HepG2 (cell line): ENCODE results near the gene MSH3. TPM values are rescaled to one million over a fixed set of nuclear protein-coding genes. Genes with fewer than 3 reads are reported as not detected.

Experiments
- ATAC-seq: fragments of 200-7000 bp; cut with Tn5 transposase; 3 replicates; pipeline ENCODE4 v1.9.1; 2020; ENCODE audit warnings: mild to moderate bottlenecking, moderate library complexity
- BruUV-seq: library from RNA; stranded (reverse); fragments of 400-500 nt; replicated peaks from 2 replicates; lab custom pipeline; 2021; lab: Mats Ljungman, UMichigan
- CTCF ChIA-PET: fragments of 300-600 bp; formaldehyde crosslinking; extraction: SDS; loops from one replicate; lab custom pipeline; 2021; ENCODE audit warnings: low total read pairs, inconsistent platforms, low intra/inter-chr PET ratio; lab: Yijun Ruan, JAX
- POLR2A ChIA-PET: fragments of 350-600 bp; sonication (Branson Sonifier 250); formaldehyde crosslinking; loops from one replicate; lab custom pipeline; 2020; ENCODE audit warnings: antibody characterized with exemption, inconsistent platforms; lab: Yijun Ruan, JAX
- DNase-seq: peaks from one replicate; pipeline ENCODE4 v3.0.0-alpha.2; 2015; ENCODE audit warnings: low spot score
- FAIRE-seq: peaks from 3 replicates; lab custom pipeline; 2011; peaks lifted over from hg19 to GRCh38; lab: Jason Lieb, UNC
- H2AFZ ChIP-seq: one replicate; pipeline ENCODE4 v1.6.1; 2011; ENCODE audit warnings: low read length, inconsistent platforms
- H3K27ac ChIP-seq: fragments of 300-600 bp; 3 replicates; pipeline ENCODE4 v1.8.0; 2011; ENCODE audit warnings: mixed run types, mild to moderate bottlenecking, mixed read lengths, low read length, inconsistent platforms; ENCODE audit not compliant: insufficient read depth; ENCODE audit errors: extremely low read length
- H3K27me3 ChIP-seq, 2 experiments: fragments of 200-600 bp in 1 of 2; 2 replicates in 1 of 2; 3 replicates in 1 of 2; pipeline versions ENCODE4 v1.6.0 to v1.8.0; 2011; ENCODE audit warnings: low read length in 2 of 2, mild to moderate bottlenecking in 2 of 2, moderate library complexity in 2 of 2, inconsistent platforms in 1 of 2; ENCODE audit not compliant: insufficient read depth in 2 of 2, control insufficient read depth in 1 of 2
- H3K36me3 ChIP-seq, 2 experiments: fragments of 200-600 bp in 1 of 2; replicated peaks in 1 of 2; 2 replicates in 1 of 2; 3 replicates in 1 of 2; pipeline versions ENCODE4 v1.5.1 to v1.8.0; 2011; ENCODE audit warnings: low read length in 2 of 2, inconsistent platforms in 1 of 2; ENCODE audit not compliant: insufficient read depth in 2 of 2, control insufficient read depth in 1 of 2
- H3K4me1 ChIP-seq: 2 replicates; pipeline ENCODE4 v1.5.1; 2012; ENCODE audit warnings: low read length, inconsistent platforms; ENCODE audit not compliant: insufficient read depth
- H3K4me2 ChIP-seq: 2 replicates; pipeline ENCODE4 v1.6.0; 2011; ENCODE audit warnings: low read depth, low read length, inconsistent platforms
- H3K4me3 ChIP-seq, 3 experiments: fragments of 200-600 bp in 1 of 3; sonication (generic), shearing (Covaris generic) in 1 of 3; replicated peaks in 1 of 3; 2 replicates each; pipeline ENCODE4 v1.5.1; 2011 to 2016; ENCODE audit warnings: low read length in 3 of 3, inconsistent platforms in 2 of 3, low read depth in 2 of 3, mild to moderate bottlenecking in 2 of 3, control low read depth in 1 of 3, mixed read lengths in 1 of 3; ENCODE audit not compliant: insufficient read depth in 1 of 3
- H3K79me2 ChIP-seq: one replicate; pipeline ENCODE4 v1.6.1; 2011; ENCODE audit warnings: low read length, inconsistent platforms; ENCODE audit not compliant: insufficient read depth
- H3K9ac ChIP-seq: 2 replicates; pipeline ENCODE4 v1.6.0; 2011; ENCODE audit warnings: mild to moderate bottlenecking, low read depth, low read length, inconsistent platforms; ENCODE audit not compliant: insufficient read depth
- H3K9me3 ChIP-seq: 2 replicates; pipeline ENCODE4 v1.5.1; 2012; ENCODE audit warnings: mild to moderate bottlenecking, low read length
- H4K20me1 ChIP-seq: 2 replicates; pipeline ENCODE4 v1.6.0; 2011; ENCODE audit warnings: inconsistent platforms, mild to moderate bottlenecking, low read length, moderate library complexity; ENCODE audit not compliant: insufficient read depth
- ELK4 ChIP-seq: sonication (generic); formaldehyde crosslinking; IDR thresholded peaks from 2 replicates; pipeline ENCODE4 v1.9.0; 2021; ENCODE audit warnings: missing genetic modification reagents, borderline replicate concordance
- KLF13 ChIP-seq: sonication (generic); formaldehyde crosslinking; IDR thresholded peaks from 2 replicates; pipeline ENCODE4 v1.4.0; 2020; ENCODE audit warnings: mild to moderate bottlenecking, missing genetic modification reagents
- PATZ1 ChIP-seq: sonication (generic); formaldehyde crosslinking; IDR thresholded peaks from 2 replicates; pipeline ENCODE4 v1.4.0; 2020; ENCODE audit warnings: missing genetic modification reagents
- POLR2AphosphoS2 ChIP-seq: IDR thresholded peaks from 2 replicates; pipeline ENCODE4 v1.6.1; 2011; ENCODE audit warnings: low read depth, low read length, improper control_type of control experiment
- SATB2 ChIP-seq: sonication (generic); formaldehyde crosslinking; IDR thresholded peaks from 2 replicates; pipeline ENCODE4 v1.5.0; 2020; ENCODE audit warnings: missing genetic modification reagents
- ZNF30 ChIP-seq: sonication (generic); formaldehyde crosslinking; IDR thresholded peaks from 2 replicates; pipeline ENCODE4 v1.5.0; 2020; ENCODE audit warnings: mild to moderate bottlenecking, missing genetic modification reagents
- ZNF562 ChIP-seq: sonication (generic); formaldehyde crosslinking; IDR thresholded peaks from 2 replicates; pipeline ENCODE4 v1.8.0; 2022; ENCODE audit warnings: missing genetic modification reagents, borderline replicate concordance
- ZNF781 ChIP-seq: sonication (generic); formaldehyde crosslinking; IDR thresholded peaks from 2 replicates; pipeline ENCODE4 v1.5.1; 2020; ENCODE audit warnings: borderline replicate concordance, mild to moderate bottlenecking, missing genetic modification reagents; ENCODE audit errors: not compliant biosample characterization
- ZZZ3 ChIP-seq: sonication (generic); formaldehyde crosslinking; IDR thresholded peaks from 2 replicates; pipeline ENCODE4 v1.4.0; 2020; ENCODE audit warnings: missing genetic modification reagents, mild to moderate bottlenecking, borderline replicate concordance
- WGBS: methylation state at CpG from one replicate; pipeline ENCODE4 v1.1.6; 2017; ENCODE audit warnings: low lambda C conversion rate; 5-methylcytosine and 5-hydroxymethylcytosine counted together
- in situ Hi-C: cut with HindIII; loops from 2 replicates; pipeline ENCODE4 v1.10.0; 2017; ENCODE audit warnings: low pct_unique_long_range_greater_than_20kb; ENCODE audit not compliant: extremely low pct_ligation_motif_present
- intact Hi-C: fragments of 100-400 bp; cut with micrococcal nuclease; formaldehyde crosslinking; loops from one replicate; pipeline ENCODE4 v1.10.0; 2022; ENCODE audit not compliant: unreplicated experiment
- polyA plus RNA-seq, 8 experiments: library from polyadenylated mRNA; depleted of rRNA in 3 of 8; stranded (reverse) in 7 of 8; unstranded in 1 of 8; fragments of >200 nt; fragmentation: Illumina TruSeq in 4 of 8; extraction: Trizol in 4 of 8; gene quantifications; 2 replicates each; pipeline versions ENCODE4 v1.2.1 to v1.2.3, GENCODE V29; 2011 to 2016; ENCODE audit warnings: low read depth in 4 of 8, missing spikeins in 1 of 8, mixed read lengths in 1 of 8; ENCODE audit not compliant: insufficient read depth in 1 of 8
- total RNA-seq, 5 experiments: library from RNA; depleted of rRNA; stranded (reverse); fragments of >200 nt; fragmentation: Illumina TruSeq; extraction: Trizol; gene quantifications; 2 replicates each; pipeline ENCODE4 v1.2.3, GENCODE V29; 2016; ENCODE audit warnings: low read depth in 1 of 5
- TF ChIP-seq, protein P1 (sequence below): sonication (generic); formaldehyde crosslinking; conservative IDR thresholded peaks from 2 replicates; pipeline ENCODE4 v1.4.0; 2020; ENCODE audit warnings: mild to moderate bottlenecking, missing genetic modification reagents, moderate library complexity
- TF ChIP-seq, protein P2 (sequence below): sonication (generic); formaldehyde crosslinking; IDR thresholded peaks from 2 replicates; pipeline ENCODE4 v1.5.1; 2020; ENCODE audit warnings: mild to moderate bottlenecking, missing genetic modification reagents, moderate library complexity
- TF ChIP-seq, protein P3 (sequence below), 2 experiments: sonication (generic) in 1 of 2; formaldehyde crosslinking in 1 of 2; IDR thresholded peaks; 2 replicates each; pipeline versions ENCODE4 v1.5.1 to v1.6.1; 2011 to 2020; ENCODE audit warnings: borderline replicate concordance in 1 of 2, low read depth in 1 of 2, low read length in 1 of 2, mild to moderate bottlenecking in 1 of 2, missing genetic modification reagents in 1 of 2, moderate library complexity in 1 of 2

The MSH3 gene
- total and polyA plus RNA-seq, 2 of the 13 experiments (the other 11 are each of a cell fraction or from before 2014, with no cell fraction given), result 4.0 to 16.4 TPM

DNA sequence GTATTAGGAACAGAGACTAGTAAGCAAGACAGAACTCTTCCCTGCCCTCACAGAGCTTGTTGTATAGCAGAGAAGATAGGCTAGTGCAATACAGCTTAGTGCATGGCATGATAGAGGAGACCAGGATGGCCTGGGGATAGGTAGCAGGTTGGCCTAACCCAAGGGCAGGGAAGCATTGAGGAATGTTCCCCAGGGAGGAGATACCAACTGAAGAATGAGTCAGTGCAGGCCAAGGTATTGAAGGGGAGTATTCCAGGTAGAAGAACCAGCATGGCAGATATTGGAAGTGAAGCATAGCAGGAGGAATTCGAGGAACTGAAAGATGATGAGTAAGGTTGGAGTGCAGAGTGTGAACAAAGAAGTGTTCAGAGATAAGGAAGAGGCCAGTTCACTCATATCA is 138.9 kb downstream of the MSH3 start:
- ATAC-seq, result no peak
- Histone ChIP-seq H3K79me2 (no peaks in the 10 kb centered on the region), H3K9ac (no peak overlapping the region), H2AFZ (no peak overlapping the region), H3K27me3 (no peaks in the 10 kb centered on the region), H3K9me3 (no peaks in the 10 kb centered on the region), H3K36me3 (peaks cover 5 to 26% of the 10 kb centered on the region in 2 experiments; a peak in 4 of 5 replicates), H3K4me1 (no peaks in the 10 kb centered on the region), H4K20me1 (no peaks in the 10 kb centered on the region), H3K4me2 (no peak overlapping the region), H3K27ac (no peak overlapping the region), H3K4me3 (no peak overlapping the region)
- intact Hi-C loops, result no loop called here
- in situ Hi-C loops, result no loop called here
- CTCF ChIA-PET, result no interaction called here
- WGBS, result 95% methylated on average over 1 of the region's 1 CpG
- POLR2A ChIA-PET, result no interaction called here
- no peak for DNase-seq
- no TSS peak for BruUV-seq
- FAIRE-seq, result no peak
- TF ChIP-seq ELK4 (CRISPR knock-in tag) (no peak), POLR2AphosphoS2 (no peak), ZNF781 (CRISPR knock-in tag) (no peak), ZNF30 (no peak), ZNF562 (CRISPR knock-in tag) (no peak), KLF13 (CRISPR knock-in tag) (no peak), SATB2 (CRISPR knock-in tag) (no peak), PATZ1 (CRISPR knock-in tag) (no peak), ZZZ3 (CRISPR knock-in tag) (no peak)
- TF ChIP-seq, protein P1, sequence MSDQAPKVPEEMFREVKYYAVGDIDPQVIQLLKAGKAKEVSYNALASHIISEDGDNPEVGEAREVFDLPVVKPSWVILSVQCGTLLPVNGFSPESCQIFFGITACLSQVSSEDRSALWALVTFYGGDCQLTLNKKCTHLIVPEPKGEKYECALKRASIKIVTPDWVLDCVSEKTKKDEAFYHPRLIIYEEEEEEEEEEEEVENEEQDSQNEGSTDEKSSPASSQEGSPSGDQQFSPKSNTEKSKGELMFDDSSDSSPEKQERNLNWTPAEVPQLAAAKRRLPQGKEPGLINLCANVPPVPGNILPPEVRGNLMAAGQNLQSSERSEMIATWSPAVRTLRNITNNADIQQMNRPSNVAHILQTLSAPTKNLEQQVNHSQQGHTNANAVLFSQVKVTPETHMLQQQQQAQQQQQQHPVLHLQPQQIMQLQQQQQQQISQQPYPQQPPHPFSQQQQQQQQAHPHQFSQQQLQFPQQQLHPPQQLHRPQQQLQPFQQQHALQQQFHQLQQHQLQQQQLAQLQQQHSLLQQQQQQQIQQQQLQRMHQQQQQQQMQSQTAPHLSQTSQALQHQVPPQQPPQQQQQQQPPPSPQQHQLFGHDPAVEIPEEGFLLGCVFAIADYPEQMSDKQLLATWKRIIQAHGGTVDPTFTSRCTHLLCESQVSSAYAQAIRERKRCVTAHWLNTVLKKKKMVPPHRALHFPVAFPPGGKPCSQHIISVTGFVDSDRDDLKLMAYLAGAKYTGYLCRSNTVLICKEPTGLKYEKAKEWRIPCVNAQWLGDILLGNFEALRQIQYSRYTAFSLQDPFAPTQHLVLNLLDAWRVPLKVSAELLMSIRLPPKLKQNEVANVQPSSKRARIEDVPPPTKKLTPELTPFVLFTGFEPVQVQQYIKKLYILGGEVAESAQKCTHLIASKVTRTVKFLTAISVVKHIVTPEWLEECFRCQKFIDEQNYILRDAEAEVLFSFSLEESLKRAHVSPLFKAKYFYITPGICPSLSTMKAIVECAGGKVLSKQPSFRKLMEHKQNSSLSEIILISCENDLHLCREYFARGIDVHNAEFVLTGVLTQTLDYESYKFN, result no peak
- TF ChIP-seq, protein P2, sequence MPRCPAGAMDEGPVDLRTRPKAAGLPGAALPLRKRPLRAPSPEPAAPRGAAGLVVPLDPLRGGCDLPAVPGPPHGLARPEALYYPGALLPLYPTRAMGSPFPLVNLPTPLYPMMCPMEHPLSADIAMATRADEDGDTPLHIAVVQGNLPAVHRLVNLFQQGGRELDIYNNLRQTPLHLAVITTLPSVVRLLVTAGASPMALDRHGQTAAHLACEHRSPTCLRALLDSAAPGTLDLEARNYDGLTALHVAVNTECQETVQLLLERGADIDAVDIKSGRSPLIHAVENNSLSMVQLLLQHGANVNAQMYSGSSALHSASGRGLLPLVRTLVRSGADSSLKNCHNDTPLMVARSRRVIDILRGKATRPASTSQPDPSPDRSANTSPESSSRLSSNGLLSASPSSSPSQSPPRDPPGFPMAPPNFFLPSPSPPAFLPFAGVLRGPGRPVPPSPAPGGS (CRISPR knock-in tag), result no peak
- TF ChIP-seq, protein P3, sequence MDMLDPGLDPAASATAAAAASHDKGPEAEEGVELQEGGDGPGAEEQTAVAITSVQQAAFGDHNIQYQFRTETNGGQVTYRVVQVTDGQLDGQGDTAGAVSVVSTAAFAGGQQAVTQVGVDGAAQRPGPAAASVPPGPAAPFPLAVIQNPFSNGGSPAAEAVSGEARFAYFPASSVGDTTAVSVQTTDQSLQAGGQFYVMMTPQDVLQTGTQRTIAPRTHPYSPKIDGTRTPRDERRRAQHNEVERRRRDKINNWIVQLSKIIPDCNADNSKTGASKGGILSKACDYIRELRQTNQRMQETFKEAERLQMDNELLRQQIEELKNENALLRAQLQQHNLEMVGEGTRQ (IDR thresholded peaks at IDR 0.05; ENCODE audit: low read depth, low read length), result no peak
- TF ChIP-seq, protein P3 (CRISPR knock-in tag; IDR thresholded peaks at IDR 0.05; ENCODE audit: borderline replicate concordance), result no peak
